ENCODE measurements around the gene SLC25A43. TPM values are rescaled to one million over a fixed set of nuclear protein-coding genes. Genes with fewer than 3 reads are reported as not detected.
"Not testable (repeated sequence)": the region's sequence is repeated elsewhere in the genome, so short reads cannot be mapped to it uniquely, and the experiment has no call there.

The SLC25A43 gene
- total and polyA plus RNA-seq, 9 of the 15 experiments (the other 6 are each of a cell fraction or from before 2014, with no cell fraction given), result 1.3 to 8.4 (median 4.0) TPM

- H3K9me3 ChIP-seq (replicated peaks; ENCODE audit: control insufficient read depth, insufficient read depth, low read depth, low read length); intact Hi-C loops (cut with micrococcal nuclease); in situ Hi-C loops (cut with MboI); H3K4me2 ChIP-seq (ENCODE audit: insufficient read depth, low read length); H3K9ac ChIP-seq (ENCODE audit: insufficient read depth in 1 of 2, low read depth in 2 of 2, low read length in 2 of 2); H2AFZ ChIP-seq (ENCODE audit: low read depth, low read length); DNase-seq (ENCODE audit: extremely low read depth in 1 of 4, low spot score in 3 of 4); BruUV-seq (replicated peaks); H4K20me1 ChIP-seq (replicated peaks; ENCODE audit: control insufficient read depth, insufficient read depth, low read length); CTCF ChIA-PET (ENCODE audit: low intra/inter-chr PET ratio); H3K27ac ChIP-seq (ENCODE audit: extremely low read depth, low read depth, low read length); H3K4me3 ChIP-seq; H3K79me2 ChIP-seq (ENCODE audit: control insufficient read depth, insufficient read depth, low read length); FAIRE-seq; ATAC-seq; H3K4me1 ChIP-seq (replicated peaks in 1 of 2; ENCODE audit: control insufficient read depth in 2 of 2, insufficient read depth in 2 of 2, low read length in 2 of 2); H3K36me3 ChIP-seq (ENCODE audit: control insufficient read depth, insufficient read depth, low read length); POLR2A ChIA-PET; H3K9me1 ChIP-seq (ENCODE audit: control insufficient read depth, insufficient read depth, low read length): not testable (repeated sequence)
- 25% methylated on average over 4 of the region's 27 CpGs for WGBS (ENCODE audit: insufficient coverage, low coverage, missing lambda C conversion rate)
- peaks cover 0 to 16% of the 10 kb centered on the region in 2 experiments; a peak in 3 of 5 replicates for H3K27me3 ChIP-seq (ENCODE audit: control insufficient read depth in 2 of 2, insufficient read depth in 2 of 2, low read length in 2 of 2)
Observed at GRCh38 chrX:119361451-119361850, 37.7 kb upstream of the SLC25A43 start.

- H3K36me3 ChIP-seq (ENCODE audit: control insufficient read depth, insufficient read depth, low read length); DNase-seq (ENCODE audit: extremely low read depth in 1 of 4, low spot score in 3 of 4); intact Hi-C loops (cut with micrococcal nuclease); in situ Hi-C loops (cut with MboI); BruUV-seq (replicated peaks); H3K4me3 ChIP-seq; H3K4me2 ChIP-seq (ENCODE audit: insufficient read depth, low read length); H3K79me2 ChIP-seq (ENCODE audit: control insufficient read depth, insufficient read depth, low read length); H3K27ac ChIP-seq (ENCODE audit: extremely low read depth, low read depth, low read length); H3K9ac ChIP-seq (ENCODE audit: insufficient read depth in 1 of 2, low read depth in 2 of 2, low read length in 2 of 2); ATAC-seq; H4K20me1 ChIP-seq (replicated peaks; ENCODE audit: control insufficient read depth, insufficient read depth, low read length); CTCF ChIA-PET (ENCODE audit: low intra/inter-chr PET ratio); H2AFZ ChIP-seq (ENCODE audit: low read depth, low read length); FAIRE-seq; POLR2A ChIA-PET; H3K4me1 ChIP-seq (replicated peaks in 1 of 2; ENCODE audit: control insufficient read depth in 2 of 2, insufficient read depth in 2 of 2, low read length in 2 of 2); H3K9me1 ChIP-seq (ENCODE audit: control insufficient read depth, insufficient read depth, low read length); H3K9me3 ChIP-seq (replicated peaks; ENCODE audit: control insufficient read depth, insufficient read depth, low read depth, low read length): not testable (repeated sequence)
- 50% methylated on average over 1 of the region's 24 CpGs for WGBS (ENCODE audit: insufficient coverage, low coverage, missing lambda C conversion rate)
- H3K27me3 ChIP-seq (ENCODE audit: control insufficient read depth in 2 of 2, insufficient read depth in 2 of 2, low read length in 2 of 2), result peaks cover 0 to 16% of the 10 kb centered on the region in 2 experiments; a peak in 3 of 5 replicates
Observed at GRCh38 chrX:119362074-119362473, 37.1 kb upstream of the SLC25A43 start.
